HG03378 (cell line): ENCODE results near the gene CCNI2.

Source experiments
- ATAC-seq: cut with Tn5 transposase; IDR thresholded peaks from one replicate; pipeline ENCODE4 v1.9.1; 2021; ENCODE audit warnings: mild to moderate bottlenecking, moderate library complexity; ENCODE audit not compliant: unreplicated experiment

CCNI2 gene

DNA sequence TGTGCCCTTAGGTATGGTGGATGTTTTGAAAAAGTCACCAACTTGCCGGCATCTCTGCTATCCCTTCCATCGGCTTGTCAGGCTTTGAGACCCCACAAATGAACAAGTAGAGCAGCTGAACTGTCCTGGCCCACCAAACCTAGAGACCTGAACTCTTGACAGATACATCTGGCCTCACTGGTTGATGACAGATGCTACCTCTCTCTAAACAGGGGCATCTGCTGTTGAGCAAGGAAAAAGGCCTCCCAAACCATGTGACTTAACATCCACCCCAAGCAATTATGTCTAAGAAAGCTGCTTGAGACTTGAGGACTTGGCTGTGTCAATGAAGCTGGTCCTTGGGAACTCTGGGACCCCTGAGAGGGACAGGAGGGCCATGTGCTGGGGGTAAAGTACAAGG lies 2.3 kb downstream of the CCNI2 start:
- ATAC-seq, result no peak

DNA sequence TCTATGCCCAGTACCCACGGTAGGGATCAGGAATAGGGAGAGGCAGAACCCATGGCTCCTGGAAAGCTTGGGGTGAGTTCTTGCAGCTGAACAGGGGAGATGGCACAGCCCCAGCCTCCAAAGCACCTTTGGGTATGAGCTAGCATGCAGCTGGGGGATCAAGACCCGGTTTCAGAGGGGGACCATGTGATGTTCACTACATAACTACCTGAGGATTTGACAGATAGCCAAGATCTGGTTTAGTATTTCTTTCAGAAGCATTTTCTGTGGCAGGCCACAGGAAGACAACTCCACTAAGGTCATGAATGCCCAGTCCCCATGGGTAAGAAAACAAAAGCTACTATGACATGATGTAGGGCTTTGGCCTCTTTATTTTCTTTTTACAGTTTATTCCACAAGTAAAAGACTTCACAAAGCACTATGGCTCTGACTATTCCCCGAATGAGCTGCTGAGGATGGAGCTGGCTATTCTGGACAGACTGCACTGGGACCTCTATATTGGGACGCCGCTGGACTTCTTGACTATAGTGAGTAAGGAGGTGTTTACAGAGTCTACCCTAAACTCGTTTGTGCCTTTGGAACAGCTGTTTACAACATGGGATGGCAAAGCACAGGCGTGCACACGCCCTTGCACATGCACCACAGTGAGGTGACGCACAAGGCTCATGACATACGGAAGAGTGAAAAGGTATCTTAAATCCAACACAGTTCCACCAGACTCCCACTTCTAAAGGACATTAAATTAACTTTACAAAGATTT lies 3.4 kb downstream of the CCNI2 start:
- ATAC-seq, result no peak

- ATAC-seq, result peak; percentile 43
Measured at GRCh38 chr5:132751444-132751843, 4.2 kb downstream of the CCNI2 start.

- no peak for ATAC-seq
Measured at GRCh38 chr5:132751971-132752580, 4.8 kb downstream of the CCNI2 start.

DNA sequence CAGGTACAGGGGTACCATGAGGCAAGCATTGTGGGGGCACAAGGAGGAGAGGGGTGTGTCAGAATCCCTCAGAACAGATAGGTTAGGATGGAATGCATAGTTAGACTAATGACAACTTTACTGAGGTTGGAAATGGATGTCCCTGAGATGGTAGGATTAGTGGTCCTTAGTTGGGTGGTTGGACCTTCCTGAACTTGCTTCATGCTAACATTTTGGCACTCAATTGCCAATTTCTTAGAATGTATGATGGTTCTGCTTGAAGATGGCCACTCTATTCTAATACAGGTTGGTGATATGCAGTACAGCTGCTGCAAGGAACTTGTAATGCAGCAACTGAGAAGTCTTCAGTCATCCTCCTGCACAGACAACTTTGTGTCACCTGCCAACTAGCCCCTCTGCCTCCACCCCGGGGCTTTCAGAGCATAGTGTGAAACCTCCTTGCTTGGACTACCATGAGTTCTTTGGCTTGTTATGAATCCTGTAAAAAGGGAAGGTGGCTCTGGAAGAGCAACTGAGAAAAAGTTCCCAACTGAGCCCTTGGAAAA lies 5.4 kb downstream of the CCNI2 start:
- ATAC-seq, result no peak

DNA sequence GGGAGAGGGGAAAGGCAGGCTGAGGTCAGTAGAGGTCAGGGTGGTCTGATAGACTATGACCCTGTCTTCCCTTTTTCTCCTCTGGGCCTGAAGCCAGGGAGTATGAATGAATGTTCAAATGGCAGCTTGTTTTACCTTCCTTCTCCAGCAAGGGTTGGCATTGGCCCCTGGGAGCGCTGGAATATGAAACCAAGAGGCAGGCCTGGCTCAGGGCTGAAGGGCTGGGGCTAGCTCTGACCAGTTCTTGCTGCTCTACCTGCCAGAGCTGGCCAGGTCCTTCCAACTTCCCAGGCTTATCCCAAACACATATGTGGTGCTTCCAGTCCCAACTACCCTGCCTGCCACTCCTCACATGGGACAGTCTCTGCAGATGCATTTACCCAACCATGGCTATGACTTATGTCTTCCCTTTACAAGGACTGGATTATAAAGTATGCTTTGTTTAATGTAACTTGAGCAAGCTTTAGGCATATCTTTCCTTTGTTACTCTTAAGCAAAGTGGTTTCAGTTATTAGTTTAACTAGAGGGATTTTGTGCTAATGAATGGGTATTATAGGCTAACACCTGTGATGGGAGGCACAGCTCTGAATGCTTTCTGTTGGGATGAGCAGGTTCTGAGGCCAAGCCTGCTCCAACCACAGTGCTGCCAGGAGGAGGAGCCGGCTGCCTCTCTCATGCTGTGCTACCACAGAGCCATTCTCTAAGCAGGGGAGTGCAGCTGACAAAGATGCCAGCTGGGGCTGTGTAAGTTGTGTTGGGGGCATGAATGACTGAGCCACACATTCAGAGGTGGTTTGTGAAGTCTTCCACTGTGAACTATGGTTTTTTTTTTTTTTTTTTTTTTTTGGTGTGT lies 6.1 kb downstream of the CCNI2 start:
- ATAC-seq, result no peak

GRCh38 chr5:132754111-132754510 lies 6.9 kb downstream of the CCNI2 start:
- ATAC-seq, result no peak

GRCh38 chr5:132754947-132755346 lies 7.7 kb downstream of the CCNI2 start:
- ATAC-seq, result no peak

- ATAC-seq, result no peak
Measured at GRCh38 chr5:132756542-132756941, 9.3 kb downstream of the CCNI2 start.

GRCh38 chr5:132758451-132758850 lies 11.2 kb downstream of the CCNI2 start:
- ATAC-seq, result no peak

DNA sequence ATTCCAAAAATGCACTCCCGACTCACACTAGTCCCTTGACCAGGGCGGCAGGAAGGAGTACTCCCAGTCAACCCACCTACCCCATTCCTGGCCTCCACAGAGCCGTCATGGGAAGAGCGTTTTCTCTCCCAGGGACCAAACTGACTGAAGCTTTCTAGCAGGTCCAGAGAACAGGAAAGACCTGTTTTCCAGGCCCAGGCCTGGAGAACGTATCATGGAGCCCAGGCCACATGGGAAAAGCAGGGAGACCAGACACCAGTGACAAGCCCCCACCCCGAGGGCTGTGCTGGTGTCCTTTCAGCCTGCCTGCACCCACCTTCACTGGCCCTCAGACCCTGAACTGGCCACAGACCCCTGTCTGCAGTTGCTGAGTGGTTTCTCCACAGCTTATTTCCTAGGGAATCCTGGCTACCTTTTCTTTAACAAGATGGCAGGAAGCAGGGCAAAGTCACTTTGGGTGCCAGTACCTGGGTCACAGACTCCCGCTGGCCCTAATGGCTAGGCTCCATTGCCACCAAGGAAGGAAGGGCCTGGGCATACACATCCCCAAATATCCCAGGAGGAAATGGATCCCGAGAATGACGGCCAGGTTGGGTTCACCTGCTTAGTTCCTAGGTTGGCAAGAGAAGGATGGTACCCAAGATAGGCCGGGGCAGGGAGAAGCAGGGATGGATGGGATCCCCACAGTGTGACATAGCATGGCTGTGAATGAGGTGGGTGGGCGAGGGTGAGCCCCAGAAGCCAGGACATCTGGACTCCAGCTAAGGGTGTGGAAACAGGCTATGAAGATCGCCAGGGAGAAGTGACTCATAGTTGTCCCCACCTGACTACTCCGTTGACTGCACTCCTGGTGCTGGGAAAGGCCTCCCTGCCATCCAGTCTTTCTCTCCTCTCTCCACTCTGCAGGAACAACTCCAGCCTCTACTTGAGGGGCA lies 12.2 kb downstream of the CCNI2 start:
- no peak for ATAC-seq

GRCh38 chr5:132760049-132760420 lies 12.8 kb downstream of the CCNI2 start:
- ATAC-seq, result no peak

GRCh38 chr5:132760601-132761317 lies 13.5 kb downstream of the CCNI2 start:
- no peak for ATAC-seq

GRCh38 chr5:132761321-132762240 lies 14.4 kb downstream of the CCNI2 start:
- ATAC-seq, result no peak

DNA sequence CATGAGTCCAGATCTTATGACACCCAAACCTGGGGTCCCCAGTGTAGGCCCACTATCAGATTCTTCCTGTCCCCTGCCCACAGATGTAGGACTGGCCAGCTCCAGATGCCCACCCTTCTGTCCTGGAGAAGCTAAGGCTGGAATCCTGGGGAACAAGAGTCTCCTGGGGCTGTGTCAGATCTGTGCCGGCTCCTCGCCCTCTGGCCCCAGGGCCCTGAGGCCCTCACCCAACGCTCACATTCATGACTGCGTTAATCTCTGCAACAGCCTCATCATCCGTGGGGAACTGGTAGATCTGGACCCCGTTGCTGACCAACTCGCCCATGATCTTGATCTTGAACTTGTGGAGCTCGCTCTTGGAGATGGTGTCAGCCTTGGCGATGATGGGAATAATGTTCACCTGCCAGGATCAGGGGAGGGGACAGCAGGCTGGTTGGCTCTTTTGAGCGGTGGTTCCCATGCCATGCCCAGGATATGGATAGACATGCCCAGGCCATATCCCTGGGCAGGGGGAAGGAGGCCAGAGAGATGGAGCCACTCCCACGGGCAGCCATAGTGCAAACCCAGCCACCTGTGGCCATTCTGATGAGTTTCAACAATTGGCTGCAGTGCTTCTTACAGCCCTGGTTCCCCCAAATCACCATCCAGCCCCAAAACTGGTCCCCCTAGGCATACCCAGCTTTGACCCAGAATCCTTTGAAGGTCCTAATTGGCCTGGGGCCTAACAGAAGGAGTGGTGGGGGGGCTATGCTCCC lies 15.2 kb downstream of the CCNI2 start:
- ATAC-seq, result no peak

DNA sequence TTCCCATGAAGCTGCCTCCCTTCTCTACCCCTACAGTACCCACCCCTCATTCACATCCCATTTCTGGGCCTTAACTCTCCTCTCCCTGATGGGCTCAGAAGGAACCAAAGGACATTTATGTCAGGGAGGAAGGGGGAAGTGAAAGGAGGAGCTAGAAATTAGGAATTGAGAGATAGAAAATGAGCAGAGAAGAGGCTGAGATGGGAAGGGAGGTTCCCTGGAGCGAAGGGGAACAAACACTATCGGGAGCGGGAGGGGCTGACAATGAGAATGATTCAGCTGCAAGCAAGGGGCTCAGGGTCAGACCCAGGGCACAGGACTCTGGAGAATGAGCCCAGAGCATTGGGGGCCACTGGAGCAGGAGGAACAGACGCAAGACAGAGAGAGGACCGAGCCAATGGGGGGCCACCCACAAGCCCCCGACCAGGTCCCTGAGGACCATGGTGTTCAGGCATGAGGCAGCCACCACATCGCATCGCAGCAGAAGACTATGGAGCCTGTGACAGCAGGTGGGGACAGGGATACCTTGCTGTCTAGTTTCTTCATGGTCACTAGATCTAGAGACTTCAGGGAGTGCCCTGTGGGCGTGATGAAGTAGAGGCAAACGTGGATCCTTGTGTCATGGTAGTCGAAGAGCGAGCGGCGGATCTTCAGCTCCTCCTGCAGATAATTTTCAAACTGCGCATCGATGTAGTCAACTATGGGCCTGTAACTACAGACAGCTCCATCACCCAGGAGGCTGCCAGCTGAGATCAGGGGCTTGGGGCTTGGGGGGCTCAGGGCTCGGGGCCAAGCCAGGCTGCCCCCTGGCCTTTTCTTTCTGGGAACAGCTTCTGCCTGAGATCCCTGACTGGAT lies 16.2 kb downstream of the CCNI2 start:
- ATAC-seq, result no peak

GRCh38 chr5:132764051-132764450 lies 16.8 kb downstream of the CCNI2 start:
- no peak for ATAC-seq
